NCI-H345 treated with DMSO at 0.1 percent for 48 hours (cell line): ENCODE data around the gene GALNT9.

Experiments
- DNase-seq: peaks from one replicate; lab custom pipeline; 2025; ENCODE audit not compliant: unreplicated experiment; lab: John Stamatoyannopoulos, UW

The GALNT9 gene

GRCh38 chr12:132218527-132218875, 110.9 kb downstream of the GALNT9 start:
- no peak for DNase-seq

- no peak for DNase-seq
Measured at GRCh38 chr12:132217800-132218526, 111.4 kb downstream of the GALNT9 start.

DNA sequence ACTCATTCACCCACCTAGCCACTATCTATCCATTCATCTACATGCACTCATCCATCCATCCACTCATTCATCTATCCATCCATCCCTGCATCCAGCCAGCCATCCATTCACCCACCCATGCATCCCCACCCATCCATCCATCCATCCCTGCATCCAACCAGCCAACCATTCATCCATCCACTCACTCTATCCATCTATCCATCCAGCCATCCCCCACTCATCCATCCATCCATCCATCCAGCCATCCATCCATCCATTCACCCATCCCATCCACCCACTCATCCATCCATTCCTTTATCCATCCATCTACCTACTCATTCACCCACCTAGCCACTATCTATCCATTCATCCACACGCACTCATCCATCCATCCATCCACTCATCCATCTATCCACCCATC, 112.0 kb downstream of the GALNT9 start:
- DNase-seq: no peak

GRCh38 chr12:132216354-132216987, 112.9 kb downstream of the GALNT9 start:
- no peak for DNase-seq

DNA sequence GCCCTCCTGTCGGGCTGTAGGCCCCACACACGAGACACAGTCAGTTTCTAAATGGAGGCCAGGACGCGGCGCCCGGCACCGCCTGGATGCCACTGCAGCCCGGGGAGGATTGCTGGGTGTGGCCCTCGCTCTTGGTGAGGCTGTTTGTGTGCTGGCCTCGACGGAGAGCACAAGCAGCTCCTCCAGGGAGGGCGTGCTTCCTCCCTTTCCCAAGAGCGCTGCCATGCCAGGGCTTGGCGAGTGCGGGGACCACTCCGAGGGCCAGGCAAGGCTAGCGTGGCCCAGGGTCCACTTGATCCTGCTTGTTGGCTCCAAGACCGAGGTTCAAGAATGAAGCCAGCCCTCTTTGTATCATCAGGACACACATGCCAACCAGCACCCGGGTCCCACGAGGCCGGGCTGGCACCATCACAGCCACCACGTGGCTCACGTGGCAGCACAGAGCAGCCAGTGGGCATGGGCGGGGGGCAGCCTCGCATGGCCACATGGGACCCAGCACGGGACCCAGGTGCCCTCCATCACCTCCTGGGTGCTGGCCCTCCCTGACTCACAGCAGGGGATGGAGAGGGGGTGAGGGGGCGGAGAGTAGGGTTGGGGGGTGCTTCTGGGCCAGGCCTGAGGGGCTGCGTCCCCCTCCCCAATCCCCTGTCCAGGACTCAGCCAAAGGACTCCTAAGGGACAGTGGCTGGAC, 113.9 kb downstream of the GALNT9 start:
- DNase-seq: no peak

DNA sequence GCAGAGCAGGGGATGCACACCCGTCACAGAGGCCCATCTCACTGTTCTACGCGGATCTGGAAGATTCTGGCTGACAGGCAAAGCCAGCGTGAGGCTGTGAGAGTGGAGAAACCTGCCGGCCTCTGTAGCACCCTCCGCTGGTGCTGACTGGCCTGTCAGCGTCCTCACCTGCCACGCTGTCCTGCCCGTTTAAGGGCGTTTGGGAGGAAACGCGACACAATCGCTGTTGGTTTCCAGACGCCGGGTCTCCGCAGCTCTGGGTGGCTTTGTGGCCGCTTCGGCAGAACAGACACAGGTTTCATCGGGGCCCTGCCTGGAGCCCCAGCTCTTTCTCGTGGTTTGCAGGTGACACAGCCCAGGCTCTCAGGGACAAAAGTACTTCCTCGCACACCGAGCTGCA, 114.5 kb downstream of the GALNT9 start:
- no peak for DNase-seq

- DNase-seq: no peak
Measured at GRCh38 chr12:132214161-132214476, 115.3 kb downstream of the GALNT9 start.

GRCh38 chr12:132213359-132214160, 115.8 kb downstream of the GALNT9 start:
- DNase-seq: no peak

- no peak for DNase-seq
Measured at GRCh38 chr12:132211816-132212215, 117.6 kb downstream of the GALNT9 start.

DNA sequence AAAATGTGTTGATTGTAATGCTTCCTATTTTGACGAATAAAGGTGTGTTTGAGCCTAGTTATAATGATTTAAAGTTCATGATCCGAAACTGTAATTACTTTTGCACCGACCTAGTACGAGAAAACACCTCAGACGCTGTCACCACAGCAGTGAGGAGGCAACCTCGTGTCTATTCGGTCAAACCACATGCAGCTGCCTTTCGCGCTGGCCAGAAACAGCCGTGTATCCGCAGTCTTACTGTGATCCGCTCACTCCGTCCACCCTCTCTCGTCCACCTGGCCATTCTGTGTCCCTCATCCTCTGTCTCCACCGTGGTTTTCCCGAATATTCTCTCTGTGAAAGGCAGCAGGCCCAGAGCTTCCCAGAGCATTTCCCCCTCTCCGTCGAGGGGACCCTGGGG, 118.1 kb downstream of the GALNT9 start:
- DNase-seq: no peak

- no peak for DNase-seq
Measured at GRCh38 chr12:132210223-132211055, 119.0 kb downstream of the GALNT9 start.

- DNase-seq: no peak
Measured at GRCh38 chr12:132209619-132210222, 119.7 kb downstream of the GALNT9 start.

- DNase-seq: no peak
Measured at GRCh38 chr12:132208153-132208823, 121.1 kb downstream of the GALNT9 start.

- no peak for DNase-seq
Measured at GRCh38 chr12:132207083-132207775, 122.2 kb downstream of the GALNT9 start.

GRCh38 chr12:132206046-132206434, 123.3 kb downstream of the GALNT9 start:
- no peak for DNase-seq

DNA sequence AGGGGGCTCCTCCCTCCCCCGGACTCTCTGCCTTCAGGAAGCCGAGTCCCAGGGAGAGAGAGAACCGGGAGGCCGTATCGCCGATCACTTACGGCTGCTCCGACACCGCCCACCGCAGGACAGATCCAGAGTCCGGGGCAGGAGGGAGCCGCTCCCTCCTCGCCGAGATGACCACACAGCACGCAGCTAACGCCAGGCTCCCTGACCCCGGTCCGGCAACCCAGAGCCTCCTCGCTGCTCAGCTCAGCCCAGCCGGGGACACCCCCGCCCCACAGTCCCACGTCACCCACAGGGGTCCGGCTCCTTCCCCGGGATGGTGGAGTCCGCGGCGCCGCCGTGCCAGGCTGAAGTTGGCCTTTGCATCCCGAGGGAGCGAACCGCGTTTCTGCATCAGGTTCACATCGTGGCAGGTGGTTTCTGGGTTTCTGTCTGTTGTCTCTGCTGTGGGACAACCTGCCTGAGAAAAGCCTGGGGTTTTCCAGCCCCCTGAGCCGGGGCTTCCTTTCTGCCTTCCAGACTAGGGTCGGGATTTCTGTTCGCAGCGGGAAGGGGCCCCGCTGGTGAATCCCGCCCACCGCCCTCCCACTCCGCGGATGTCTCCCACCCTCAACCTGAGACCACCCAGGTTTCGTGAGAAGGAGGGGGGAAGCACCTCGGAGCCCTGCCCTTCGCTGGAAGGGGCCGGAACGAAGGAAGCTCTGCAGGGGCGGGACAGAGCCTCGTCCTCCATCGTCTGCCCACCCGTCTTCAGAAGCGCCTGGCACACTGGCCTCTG, 123.9 kb downstream of the GALNT9 start:
- DNase-seq: no peak

GRCh38 chr12:132204793-132205270, 124.6 kb downstream of the GALNT9 start:
- DNase-seq: no peak

GRCh38 chr12:132204063-132204792, 125.2 kb downstream of the GALNT9 start:
- DNase-seq: no peak
